Panc1 (cell line): Measurements from ENCODE around the gene ISCA1. TPM values are rescaled to one million over a fixed set of nuclear protein-coding genes. Genes with fewer than 3 reads are reported as not detected.

Experiments
- ATAC-seq: fragments of 200-7000 bp; cut with Tn5 transposase; 2 replicates; pipeline ENCODE4 v1.9.1; 2020; ENCODE audit warnings: mild to moderate bottlenecking, moderate library complexity
- BruUV-seq: library from RNA; stranded (reverse); fragments of 400-500 nt; replicated peaks from 2 replicates; lab custom pipeline; 2021; lab: Mats Ljungman, UMichigan
- CTCF ChIA-PET: fragments of 300-600 bp; sonication (Branson Sonifier 250); formaldehyde crosslinking; loops from one replicate; lab custom pipeline; 2022; ENCODE audit warnings: antibody characterized with exemption; lab: Charles Lee
- POLR2A ChIA-PET: fragments of 300-600 bp; sonication (Branson Sonifier 250); formaldehyde crosslinking; loops from one replicate; lab custom pipeline; 2022; ENCODE audit warnings: antibody characterized with exemption; lab: Charles Lee
- DNase-seq: peaks from one replicate; pipeline ENCODE4 v3.0.0-alpha.2; 2010; ENCODE audit warnings: low read depth, low spot score
- H3K27ac ChIP-seq: 2 replicates; pipeline ENCODE4 v1.5.1; 2011; ENCODE audit warnings: mild to moderate bottlenecking, low read length, inconsistent platforms
- H3K27me3 ChIP-seq: fragments of 200-500 bp; sonication (Bioruptor generic); 2 replicates; pipeline ENCODE4 v1.6.0; 2014; ENCODE audit warnings: low read length, inconsistent platforms; ENCODE audit not compliant: control insufficient read depth, insufficient read depth
- H3K36me3 ChIP-seq: fragments of 200-500 bp; sonication (Bioruptor generic); 2 replicates; pipeline ENCODE4 v1.5.1; 2014; ENCODE audit warnings: inconsistent platforms, mild to moderate bottlenecking, low read length, moderate library complexity; ENCODE audit not compliant: control insufficient read depth, insufficient read depth
- H3K4me1 ChIP-seq: 2 replicates; pipeline ENCODE4 v1.5.1; 2011; ENCODE audit warnings: inconsistent platforms, mild to moderate bottlenecking, low read length, moderate library complexity; ENCODE audit not compliant: control insufficient read depth, insufficient read depth
- H3K4me3 ChIP-seq, 2 experiments: 2 replicates each; pipeline ENCODE4 v1.5.1; 2011 to 2012; ENCODE audit warnings: low read depth in 2 of 2, low read length in 2 of 2, mild to moderate bottlenecking in 2 of 2, inconsistent platforms in 1 of 2, moderate library complexity in 1 of 2
- H3K9me3 ChIP-seq: fragments of 200-500 bp; sonication (Bioruptor generic); 2 replicates; pipeline ENCODE4 v1.5.1; 2014; ENCODE audit warnings: low read depth, mild to moderate bottlenecking, inconsistent platforms, low read length, moderate library complexity; ENCODE audit not compliant: control insufficient read depth, insufficient read depth
- POLR2AphosphoS5 ChIP-seq: IDR thresholded peaks from 2 replicates; pipeline ENCODE4 v1.6.1; 2012; ENCODE audit warnings: mild to moderate bottlenecking, low read depth, low read length, moderate library complexity
- SIN3A ChIP-seq: IDR thresholded peaks from 2 replicates; pipeline ENCODE4 v1.6.1; 2012; ENCODE audit warnings: low read depth, mild to moderate bottlenecking, low read length, moderate library complexity, borderline replicate concordance; ENCODE audit not compliant: insufficient read depth
- TCF7L2 ChIP-seq: IDR thresholded peaks from 2 replicates; pipeline ENCODE4 v1.6.1; 2011; ENCODE audit warnings: mild to moderate bottlenecking, low read depth, low read length, inconsistent platforms
- in situ Hi-C: cut with HindIII; loops from 2 replicates; pipeline ENCODE4 v1.10.0; 2016; ENCODE audit warnings: low sequenced_read_pairs, low pct_unique_long_range_greater_than_20kb
- intact Hi-C: fragments of 100-400 bp; cut with micrococcal nuclease; formaldehyde crosslinking; loops from one replicate; pipeline ENCODE4 v1.10.0; 2022; ENCODE audit not compliant: unreplicated experiment
- total RNA-seq: library from RNA; stranded (reverse); gene quantifications from one replicate; pipeline ENCODE4 v1.2.1, GENCODE V29; 2021; ENCODE audit not compliant: unreplicated experiment
- TF ChIP-seq, protein P1 (sequence below), 2 experiments: IDR thresholded peaks; 2 replicates each; pipeline ENCODE4 v1.6.1; 2011 to 2012; ENCODE audit warnings: low read depth in 2 of 2, control low read depth in 1 of 2, low read length in 1 of 2, mild to moderate bottlenecking in 1 of 2, moderate library complexity in 1 of 2; ENCODE audit not compliant: insufficient read depth in 1 of 2
- TF ChIP-seq, protein P2 (sequence below): fragments of 450-650 bp; IDR thresholded peaks from 2 replicates; pipeline ENCODE4 v1.5.1; 2017; ENCODE audit warnings: mild to moderate bottlenecking

Gene ISCA1
- total RNA-seq, 1 experiment from 2014 or later = 19.9 TPM

DNA sequence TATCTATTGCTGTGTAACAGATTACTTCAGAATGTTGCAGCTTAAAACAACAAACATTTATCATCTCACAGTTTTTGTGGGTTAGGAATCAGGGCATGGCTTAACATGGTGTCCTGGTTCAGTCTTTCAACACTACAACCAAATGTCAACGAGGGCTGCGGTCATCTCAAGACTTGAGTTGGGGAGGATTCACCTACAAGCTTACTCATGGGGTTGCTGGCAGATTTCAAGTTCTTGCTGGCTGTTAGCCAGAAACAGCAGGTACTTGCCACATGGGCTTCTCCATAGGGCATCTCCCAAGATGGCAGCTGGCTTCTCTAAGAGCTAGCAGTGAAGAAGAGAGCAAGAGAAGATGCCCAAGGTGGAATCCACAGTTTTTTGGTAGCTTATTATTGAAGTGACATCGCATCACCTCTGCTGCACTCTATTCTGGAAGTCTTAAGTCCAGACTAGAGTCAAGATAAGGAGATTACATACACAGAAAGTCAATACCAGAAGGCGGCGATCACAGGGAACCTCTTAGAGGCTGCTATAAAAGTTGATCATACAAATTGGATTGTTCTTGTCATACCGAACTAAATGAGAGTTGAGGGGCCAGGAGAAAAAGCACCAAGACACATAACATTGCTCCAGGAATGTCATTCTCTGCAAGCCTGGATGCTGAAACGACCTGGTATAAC, 65.1 kb downstream of the ISCA1 start:
- ChIA-PET POLR2A (no interaction called here), CTCF (interaction anchor here (1.0 kb wide), 1 partner anchor 15 kb away, joined by 3 read pairs; no protein-coding TSS in a partner anchor)
- TF ChIP-seq TCF7L2 = no peak
- TF ChIP-seq, protein P1, sequence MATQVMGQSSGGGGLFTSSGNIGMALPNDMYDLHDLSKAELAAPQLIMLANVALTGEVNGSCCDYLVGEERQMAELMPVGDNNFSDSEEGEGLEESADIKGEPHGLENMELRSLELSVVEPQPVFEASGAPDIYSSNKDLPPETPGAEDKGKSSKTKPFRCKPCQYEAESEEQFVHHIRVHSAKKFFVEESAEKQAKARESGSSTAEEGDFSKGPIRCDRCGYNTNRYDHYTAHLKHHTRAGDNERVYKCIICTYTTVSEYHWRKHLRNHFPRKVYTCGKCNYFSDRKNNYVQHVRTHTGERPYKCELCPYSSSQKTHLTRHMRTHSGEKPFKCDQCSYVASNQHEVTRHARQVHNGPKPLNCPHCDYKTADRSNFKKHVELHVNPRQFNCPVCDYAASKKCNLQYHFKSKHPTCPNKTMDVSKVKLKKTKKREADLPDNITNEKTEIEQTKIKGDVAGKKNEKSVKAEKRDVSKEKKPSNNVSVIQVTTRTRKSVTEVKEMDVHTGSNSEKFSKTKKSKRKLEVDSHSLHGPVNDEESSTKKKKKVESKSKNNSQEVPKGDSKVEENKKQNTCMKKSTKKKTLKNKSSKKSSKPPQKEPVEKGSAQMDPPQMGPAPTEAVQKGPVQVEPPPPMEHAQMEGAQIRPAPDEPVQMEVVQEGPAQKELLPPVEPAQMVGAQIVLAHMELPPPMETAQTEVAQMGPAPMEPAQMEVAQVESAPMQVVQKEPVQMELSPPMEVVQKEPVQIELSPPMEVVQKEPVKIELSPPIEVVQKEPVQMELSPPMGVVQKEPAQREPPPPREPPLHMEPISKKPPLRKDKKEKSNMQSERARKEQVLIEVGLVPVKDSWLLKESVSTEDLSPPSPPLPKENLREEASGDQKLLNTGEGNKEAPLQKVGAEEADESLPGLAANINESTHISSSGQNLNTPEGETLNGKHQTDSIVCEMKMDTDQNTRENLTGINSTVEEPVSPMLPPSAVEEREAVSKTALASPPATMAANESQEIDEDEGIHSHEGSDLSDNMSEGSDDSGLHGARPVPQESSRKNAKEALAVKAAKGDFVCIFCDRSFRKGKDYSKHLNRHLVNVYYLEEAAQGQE (IDR thresholded peaks at IDR 0.05; ENCODE audit: insufficient read depth in 1 of 2, low read depth in 2 of 2, low read length in 1 of 2) = no peak
- TF ChIP-seq POLR2AphosphoS5 = no peak
- TF ChIP-seq, protein P2, sequence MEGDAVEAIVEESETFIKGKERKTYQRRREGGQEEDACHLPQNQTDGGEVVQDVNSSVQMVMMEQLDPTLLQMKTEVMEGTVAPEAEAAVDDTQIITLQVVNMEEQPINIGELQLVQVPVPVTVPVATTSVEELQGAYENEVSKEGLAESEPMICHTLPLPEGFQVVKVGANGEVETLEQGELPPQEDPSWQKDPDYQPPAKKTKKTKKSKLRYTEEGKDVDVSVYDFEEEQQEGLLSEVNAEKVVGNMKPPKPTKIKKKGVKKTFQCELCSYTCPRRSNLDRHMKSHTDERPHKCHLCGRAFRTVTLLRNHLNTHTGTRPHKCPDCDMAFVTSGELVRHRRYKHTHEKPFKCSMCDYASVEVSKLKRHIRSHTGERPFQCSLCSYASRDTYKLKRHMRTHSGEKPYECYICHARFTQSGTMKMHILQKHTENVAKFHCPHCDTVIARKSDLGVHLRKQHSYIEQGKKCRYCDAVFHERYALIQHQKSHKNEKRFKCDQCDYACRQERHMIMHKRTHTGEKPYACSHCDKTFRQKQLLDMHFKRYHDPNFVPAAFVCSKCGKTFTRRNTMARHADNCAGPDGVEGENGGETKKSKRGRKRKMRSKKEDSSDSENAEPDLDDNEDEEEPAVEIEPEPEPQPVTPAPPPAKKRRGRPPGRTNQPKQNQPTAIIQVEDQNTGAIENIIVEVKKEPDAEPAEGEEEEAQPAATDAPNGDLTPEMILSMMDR = no peak
- TF ChIP-seq SIN3A = no peak
- ATAC-seq (no peak), DNase-seq (no peak)
- no TSS peak for BruUV-seq
- Histone ChIP-seq H3K27ac (no peak overlapping the region), H3K36me3 (no peaks in the 10 kb centered on the region), H3K4me1 (no peaks in the 10 kb centered on the region), H3K9me3 (no peaks in the 10 kb centered on the region), H3K4me3 (no peak overlapping the region), H3K27me3 (no peaks in the 10 kb centered on the region)
- in situ Hi-C loops (no loop called here), intact Hi-C loops (no loop called here)

Other genes starting within 250 kb of the ISCA1 start
- gene GOLM1, start 183.0 kb downstream of the ISCA1 start, total RNA-seq = 73.4 TPM
- not detected for gene C9orf153, start 22.9 kb downstream of the ISCA1 start, total RNA-seq
- 12.5 TPM for gene TUT7, start 71.9 kb upstream of the ISCA1 start, total RNA-seq